Measurements from ENCODE around the gene NVL.

NVL gene

GRCh38 chr1:224180783-224181452 is 149.1 kb downstream of the NVL start:
- peaks cover 27% of the 10 kb centered on the region for H3K4me1 ChIP-seq (ENCODE audit: insufficient read depth, low read length, poor library complexity, severe bottlenecking)
- no peak overlapping the region for H3K4me3 ChIP-seq (ENCODE audit: low read length, poor library complexity, severe bottlenecking)
- no peaks in the 10 kb centered on the region for H3K9me2 ChIP-seq (replicated peaks; ENCODE audit: low read depth, low read length)
- no peaks in the 10 kb centered on the region for H3K9me3 ChIP-seq (ENCODE audit: insufficient read depth, low read depth, low read length)
- no peak overlapping the region for H2AFZ ChIP-seq (ENCODE audit: low read length)
- no peaks in the 10 kb centered on the region for H3F3A ChIP-seq (ENCODE audit: low read depth)
- H3K27me3 ChIP-seq (ENCODE audit: insufficient read depth, low read length, poor library complexity, severe bottlenecking): no peaks in the 10 kb centered on the region
- no peak overlapping the region for H3K9ac ChIP-seq (ENCODE audit: low read depth, low read length, poor library complexity, severe bottlenecking)
- no peaks in the 10 kb centered on the region for H3K36me3 ChIP-seq (ENCODE audit: insufficient read depth, low read length)
- TF ChIP-seq CTCF (conservative IDR thresholded peaks at IDR 0.05; ENCODE audit: low read length) (no peak), EZH2phosphoT487 (IDR thresholded peaks at IDR 0.05; ENCODE audit: borderline replicate concordance) (no peak)
- peaks cover 19% of the 10 kb centered on the region for H4K20me1 ChIP-seq (ENCODE audit: insufficient read depth, low read length, poor library complexity, severe bottlenecking)
- no peak overlapping the region for H3K4me2 ChIP-seq (ENCODE audit: low read depth, low read length, poor library complexity, severe bottlenecking)
- H3K79me2 ChIP-seq (ENCODE audit: insufficient read depth, low read length): peaks cover 27% of the 10 kb centered on the region

- Histone ChIP-seq H3K4me2 (ENCODE audit: low read depth, low read length, poor library complexity, severe bottlenecking) (no peak overlapping the region), H3K9ac (ENCODE audit: low read depth, low read length, poor library complexity, severe bottlenecking) (no peak overlapping the region), H3K27me3 (ENCODE audit: insufficient read depth, low read length, poor library complexity, severe bottlenecking) (no peaks in the 10 kb centered on the region), H3K4me1 (ENCODE audit: insufficient read depth, low read length, poor library complexity, severe bottlenecking) (peaks cover 9% of the 10 kb centered on the region), H3K9me3 (ENCODE audit: insufficient read depth, low read depth, low read length) (no peaks in the 10 kb centered on the region), H4K20me1 (ENCODE audit: insufficient read depth, low read length, poor library complexity, severe bottlenecking) (peaks cover 3% of the 10 kb centered on the region), H3K79me2 (ENCODE audit: insufficient read depth, low read length) (peaks cover 7% of the 10 kb centered on the region), H3K4me3 (ENCODE audit: low read length, poor library complexity, severe bottlenecking) (no peak overlapping the region), H3F3A (ENCODE audit: low read depth) (no peaks in the 10 kb centered on the region), H2AFZ (ENCODE audit: low read length) (no peak overlapping the region), H3K9me2 (replicated peaks; ENCODE audit: low read depth, low read length) (no peaks in the 10 kb centered on the region), H3K36me3 (ENCODE audit: insufficient read depth, low read length) (no peaks in the 10 kb centered on the region)
- TF ChIP-seq EZH2phosphoT487 (IDR thresholded peaks at IDR 0.05; ENCODE audit: borderline replicate concordance): no peak
- TF ChIP-seq CTCF (conservative IDR thresholded peaks at IDR 0.05; ENCODE audit: low read length): no peak
Observed at GRCh38 chr1:224178894-224179293, 151.1 kb downstream of the NVL start.

GRCh38 chr1:224177356-224177999 is 152.5 kb downstream of the NVL start:
- Histone ChIP-seq H3F3A (ENCODE audit: low read depth) (no peaks in the 10 kb centered on the region), H2AFZ (ENCODE audit: low read length) (no peak overlapping the region)

More at GRCh38 chr1:224177356-224177999, 152.5 kb downstream of the NVL start:
- TF ChIP-seq EZH2phosphoT487 (IDR thresholded peaks at IDR 0.05; ENCODE audit: borderline replicate concordance) (no peak), CTCF (conservative IDR thresholded peaks at IDR 0.05; ENCODE audit: low read length) (no peak)
- no peaks in the 10 kb centered on the region for H4K20me1 ChIP-seq (ENCODE audit: insufficient read depth, low read length, poor library complexity, severe bottlenecking)
- H3K79me2 ChIP-seq (ENCODE audit: insufficient read depth, low read length): no peaks in the 10 kb centered on the region
- H3K4me2 ChIP-seq (ENCODE audit: low read depth, low read length, poor library complexity, severe bottlenecking): no peak overlapping the region
- no peaks in the 10 kb centered on the region for H3K36me3 ChIP-seq (ENCODE audit: insufficient read depth, low read length)
- no peaks in the 10 kb centered on the region for H3K9me3 ChIP-seq (ENCODE audit: insufficient read depth, low read depth, low read length)
- no peak overlapping the region for H3K9ac ChIP-seq (ENCODE audit: low read depth, low read length, poor library complexity, severe bottlenecking)
- H3K4me1 ChIP-seq (ENCODE audit: insufficient read depth, low read length, poor library complexity, severe bottlenecking): peaks cover 8% of the 10 kb centered on the region
- no peak overlapping the region for H3K4me3 ChIP-seq (ENCODE audit: low read length, poor library complexity, severe bottlenecking)
- H3K27me3 ChIP-seq (ENCODE audit: insufficient read depth, low read length, poor library complexity, severe bottlenecking): no peaks in the 10 kb centered on the region
- no peaks in the 10 kb centered on the region for H3K9me2 ChIP-seq (replicated peaks; ENCODE audit: low read depth, low read length)

Data from Loucy (cell line).